HEK293 (cell line): Measurements from ENCODE around the gene TGFBRAP1.

Source experiments
- CTCF ChIA-PET: fragments of 350-600 bp; formaldehyde crosslinking; extraction: SDS; loops from one replicate; lab custom pipeline; 2021; ENCODE audit warnings: antibody characterized with exemption; lab: Yijun Ruan, JAX
- POLR2A ChIA-PET: fragments of 300-600 bp; formaldehyde crosslinking; extraction: SDS; loops from one replicate; lab custom pipeline; 2020; ENCODE audit warnings: antibody characterized with exemption, inconsistent platforms; lab: Yijun Ruan, JAX
- H3K27ac ChIP-seq: fragments of 200-500 bp; sonication (Bioruptor generic); 2 replicates; pipeline ENCODE4 v1.5.1; 2014; ENCODE audit warnings: low read depth, low read length, control low read depth, inconsistent platforms; ENCODE audit errors: extremely low read depth
- H3K36me3 ChIP-seq, 2 experiments: fragments of 200-500 bp in 1 of 2; sonication (Bioruptor generic) in 1 of 2; 1 replicate in 1 of 2; 2 replicates in 1 of 2; pipeline ENCODE4 v1.5.1; 2014 to 2017; ENCODE audit warnings: inconsistent platforms in 2 of 2, low read length in 2 of 2; ENCODE audit not compliant: control insufficient read depth in 2 of 2, insufficient read depth in 1 of 2
- H3K4me1 ChIP-seq: fragments of 200-500 bp; sonication (Bioruptor generic); 2 replicates; pipeline ENCODE4 v1.5.1; 2014; ENCODE audit warnings: mild to moderate bottlenecking, low read length, inconsistent platforms; ENCODE audit not compliant: control insufficient read depth, insufficient read depth
- H3K4me3 ChIP-seq: 2 replicates; pipeline ENCODE4 v1.5.1; 2011; ENCODE audit warnings: low read depth, mild to moderate bottlenecking, control low read depth, low read length, moderate library complexity
- H3K9me3 ChIP-seq: fragments of 200-500 bp; sonication (Bioruptor generic); 2 replicates; pipeline ENCODE4 v1.5.1; 2014; ENCODE audit warnings: low read depth, low read length, inconsistent platforms; ENCODE audit not compliant: control insufficient read depth, insufficient read depth
- GLI2 ChIP-seq: fragments of 450-650 bp; formaldehyde crosslinking; IDR thresholded peaks from 2 replicates; pipeline ENCODE4; 2017; ENCODE audit warnings: missing biosample characterization, missing genetic modification characterization, low read depth, borderline replicate concordance
- IKZF3 ChIP-seq: fragments of 450-650 bp; IDR thresholded peaks from 2 replicates; pipeline ENCODE4 v1.5.0; 2018; ENCODE audit warnings: missing biosample characterization, mild to moderate bottlenecking, missing genetic modification characterization, moderate library complexity
- MEIS1 ChIP-seq: sonication (generic); formaldehyde crosslinking; IDR thresholded peaks from 2 replicates; pipeline ENCODE4 v1.8.1; 2022; ENCODE audit warnings: missing genetic modification reagents, mild to moderate bottlenecking, borderline replicate concordance
- OVOL3 ChIP-seq: fragments of 450-650 bp; formaldehyde crosslinking; IDR thresholded peaks from 2 replicates; pipeline ENCODE4 v1.5.1; 2016; ENCODE audit warnings: missing biosample characterization, missing genetic modification characterization
- PRDM1 ChIP-seq: fragments of 450-650 bp; formaldehyde crosslinking; IDR thresholded peaks from 2 replicates; pipeline ENCODE4; 2016; ENCODE audit warnings: missing biosample characterization, missing genetic modification characterization
- PRDM6 ChIP-seq: fragments of 450-650 bp; formaldehyde crosslinking; IDR thresholded peaks from 2 replicates; pipeline ENCODE4 v1.5.1; 2017; ENCODE audit warnings: missing biosample characterization, missing genetic modification characterization
- SALL2 ChIP-seq: fragments of 450-650 bp; formaldehyde crosslinking; IDR thresholded peaks from 2 replicates; pipeline ENCODE4 v1.5.0; 2017; ENCODE audit warnings: missing biosample characterization, mild to moderate bottlenecking, missing genetic modification characterization, borderline replicate concordance
- TCF7L2 ChIP-seq: IDR thresholded peaks from 2 replicates; pipeline ENCODE4 v1.6.1; 2011; ENCODE audit warnings: low read depth, mild to moderate bottlenecking, inconsistent platforms, low read length, moderate library complexity, borderline replicate concordance
- TSHZ1 ChIP-seq: fragments of 450-650 bp; formaldehyde crosslinking; IDR thresholded peaks from 2 replicates; pipeline ENCODE4 v1.5.1; 2016; ENCODE audit warnings: missing biosample characterization, missing genetic modification characterization, borderline replicate concordance
- ZBTB10 ChIP-seq: fragments of 450-650 bp; formaldehyde crosslinking; IDR thresholded peaks from 2 replicates; pipeline ENCODE4 v1.5.1; 2016; ENCODE audit warnings: missing biosample characterization, missing genetic modification characterization
- ZBTB20 ChIP-seq: fragments of 450-650 bp; formaldehyde crosslinking; IDR thresholded peaks from 2 replicates; pipeline ENCODE4 v1.5.1; 2016; ENCODE audit warnings: missing biosample characterization, missing genetic modification characterization
- ZFHX2 ChIP-seq: fragments of 450-650 bp; formaldehyde crosslinking; conservative IDR thresholded peaks from 2 replicates; pipeline ENCODE4 v1.5.1; 2016; ENCODE audit warnings: missing biosample characterization, missing genetic modification characterization
- ZNF223 ChIP-seq: fragments of 450-650 bp; formaldehyde crosslinking; IDR thresholded peaks from 2 replicates; pipeline ENCODE4 v1.5.1; 2016; ENCODE audit warnings: missing biosample characterization, missing genetic modification characterization
- ZNF26 ChIP-seq: fragments of 450-650 bp; formaldehyde crosslinking; IDR thresholded peaks from 2 replicates; pipeline ENCODE4 v1.5.1; 2016; ENCODE audit warnings: missing biosample characterization, missing genetic modification characterization
- ZNF274 ChIP-seq, 2 experiments: fragments of 200-500 bp in 1 of 2; fragments of 450-650 bp in 1 of 2; sonication (Bioruptor generic) in 1 of 2; formaldehyde crosslinking in 1 of 2; IDR thresholded peaks; 2 replicates each; pipeline versions ENCODE4 v1.5.1 to v1.6.1; 2014 to 2016; ENCODE audit warnings: borderline replicate concordance in 1 of 2, inconsistent platforms in 1 of 2, low read length in 1 of 2, missing biosample characterization in 1 of 2, missing genetic modification characterization in 1 of 2
- ZNF292 ChIP-seq: fragments of 450-650 bp; formaldehyde crosslinking; IDR thresholded peaks from 2 replicates; pipeline ENCODE4 v1.5.1; 2016; ENCODE audit warnings: low read depth, missing biosample characterization, missing genetic modification characterization, borderline replicate concordance
- ZNF76 ChIP-seq: fragments of 450-650 bp; formaldehyde crosslinking; IDR thresholded peaks from 2 replicates; pipeline ENCODE4; 2016; ENCODE audit warnings: low read depth, missing biosample characterization, missing genetic modification characterization, borderline replicate concordance
- ZNF792 ChIP-seq: fragments of 450-650 bp; formaldehyde crosslinking; IDR thresholded peaks from 2 replicates; pipeline ENCODE4 v1.5.1; 2016; ENCODE audit warnings: missing biosample characterization, missing genetic modification characterization
- ZNF837 ChIP-seq: fragments of 450-650 bp; formaldehyde crosslinking; IDR thresholded peaks from 2 replicates; pipeline ENCODE4 v1.5.1; 2016; ENCODE audit warnings: missing biosample characterization, missing genetic modification characterization
- ZNF843 ChIP-seq: fragments of 450-650 bp; formaldehyde crosslinking; IDR thresholded peaks from 2 replicates; pipeline ENCODE4 v1.5.1; 2016; ENCODE audit warnings: missing biosample characterization, missing genetic modification characterization
- ZSCAN5A ChIP-seq: fragments of 450-650 bp; formaldehyde crosslinking; IDR thresholded peaks from 2 replicates; pipeline ENCODE4 v1.5.1; 2016; ENCODE audit warnings: missing biosample characterization, missing genetic modification characterization

Gene TGFBRAP1

GRCh38 chr2:105371810-105372209, 42.3 kb upstream of the TGFBRAP1 start (continued):
- TF ChIP-seq ZNF792 (tag by site-specific recombination): no peak
- no peak for TF ChIP-seq TSHZ1 (tag by site-specific recombination)
- TF ChIP-seq ZNF274 (IDR thresholded peaks at IDR 0.05; ENCODE audit: low read length): no peak
- no peak for TF ChIP-seq ZNF274 (tag by site-specific recombination; IDR thresholded peaks at IDR 0.05; ENCODE audit: borderline replicate concordance)
- no peak for TF ChIP-seq TCF7L2
- TF ChIP-seq ZNF223 (tag by site-specific recombination): no peak
- no peak for TF ChIP-seq ZNF26 (tag by site-specific recombination)
- no peak for TF ChIP-seq ZFHX2

- Histone ChIP-seq H3K27ac (no peak overlapping the region), H3K9me3 (no peaks in the 10 kb centered on the region), H3K4me3 (no peak overlapping the region), H3K4me1 (no peaks in the 10 kb centered on the region), H3K36me3 (peaks cover 6 to 76% of the 10 kb centered on the region in 2 experiments)
- ChIA-PET POLR2A (no interaction called here), CTCF (interaction anchor here (0.7 to 0.9 kb wide), 3 partner anchors 31 to 148 kb away, joined by 3 to 4 read pairs (median 3); no protein-coding TSS in a partner anchor)
- TF ChIP-seq ZSCAN5A (tag by site-specific recombination): no peak
- TF ChIP-seq ZNF837: no peak
- TF ChIP-seq MEIS1 (CRISPR knock-in tag): no peak
- TF ChIP-seq ZBTB10 (tag by site-specific recombination): no peak
- no peak for TF ChIP-seq PRDM1
- TF ChIP-seq PRDM6 (tag by site-specific recombination): no peak
- TF ChIP-seq GLI2: no peak
- TF ChIP-seq ZNF292 (tag by site-specific recombination): no peak
- no peak for TF ChIP-seq SALL2 (tag by site-specific recombination)
- no peak for TF ChIP-seq OVOL3
- no peak for TF ChIP-seq ZBTB20 (tag by site-specific recombination)
- no peak for TF ChIP-seq ZNF76 (tag by site-specific recombination)
- no peak for TF ChIP-seq ZNF843 (tag by site-specific recombination)
- TF ChIP-seq IKZF3: no peak
Observed at GRCh38 chr2:105371156-105371555, 41.6 kb upstream of the TGFBRAP1 start.
